Measurements from ENCODE around the gene REG4. TPM values are rescaled to one million over a fixed set of nuclear protein-coding genes. Genes with fewer than 3 reads are reported as not detected.

REG4 gene
- total RNA-seq, 1 donor from 2014 or later, result not detected

DNA sequence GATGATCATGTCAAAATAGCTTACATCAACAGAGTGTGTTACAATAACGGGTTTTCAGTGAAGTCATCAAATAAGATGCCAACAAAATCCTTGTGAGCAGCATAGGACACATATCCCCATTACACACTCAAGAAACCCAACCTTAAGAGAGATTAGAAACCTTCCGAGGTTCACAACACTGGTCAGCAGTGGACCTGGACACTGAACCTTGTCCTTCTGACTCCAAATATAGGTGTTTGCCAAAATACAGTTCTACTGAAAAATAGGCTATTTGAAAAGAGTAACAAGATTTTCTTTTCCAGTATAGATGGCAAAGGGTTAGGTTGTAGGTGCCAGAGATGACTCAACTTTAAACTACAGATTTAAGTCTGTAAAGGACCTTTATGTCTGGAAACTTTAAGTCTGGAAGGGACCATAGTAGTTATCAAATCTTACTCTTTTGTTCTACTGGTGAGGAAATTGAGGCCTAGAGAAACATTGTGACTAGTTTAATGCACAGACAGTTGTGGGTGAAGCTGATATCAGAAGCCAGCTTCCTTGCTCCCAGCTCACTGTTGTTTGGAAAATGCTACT, 811 bp upstream of the REG4 start:
- intact Hi-C loops (cut with DNase I), result no loop called here
- TF ChIP-seq POLR2AphosphoS5 (IDR thresholded peaks at IDR 0.05; ENCODE audit: insufficient read depth in 1 of 2, low read depth in 1 of 2) (no peak), POLR2A (IDR thresholded peaks at IDR 0.05) (no peak)
- TF ChIP-seq, protein P1, sequence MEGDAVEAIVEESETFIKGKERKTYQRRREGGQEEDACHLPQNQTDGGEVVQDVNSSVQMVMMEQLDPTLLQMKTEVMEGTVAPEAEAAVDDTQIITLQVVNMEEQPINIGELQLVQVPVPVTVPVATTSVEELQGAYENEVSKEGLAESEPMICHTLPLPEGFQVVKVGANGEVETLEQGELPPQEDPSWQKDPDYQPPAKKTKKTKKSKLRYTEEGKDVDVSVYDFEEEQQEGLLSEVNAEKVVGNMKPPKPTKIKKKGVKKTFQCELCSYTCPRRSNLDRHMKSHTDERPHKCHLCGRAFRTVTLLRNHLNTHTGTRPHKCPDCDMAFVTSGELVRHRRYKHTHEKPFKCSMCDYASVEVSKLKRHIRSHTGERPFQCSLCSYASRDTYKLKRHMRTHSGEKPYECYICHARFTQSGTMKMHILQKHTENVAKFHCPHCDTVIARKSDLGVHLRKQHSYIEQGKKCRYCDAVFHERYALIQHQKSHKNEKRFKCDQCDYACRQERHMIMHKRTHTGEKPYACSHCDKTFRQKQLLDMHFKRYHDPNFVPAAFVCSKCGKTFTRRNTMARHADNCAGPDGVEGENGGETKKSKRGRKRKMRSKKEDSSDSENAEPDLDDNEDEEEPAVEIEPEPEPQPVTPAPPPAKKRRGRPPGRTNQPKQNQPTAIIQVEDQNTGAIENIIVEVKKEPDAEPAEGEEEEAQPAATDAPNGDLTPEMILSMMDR (IDR thresholded peaks at IDR 0.05), result no peak

DNA sequence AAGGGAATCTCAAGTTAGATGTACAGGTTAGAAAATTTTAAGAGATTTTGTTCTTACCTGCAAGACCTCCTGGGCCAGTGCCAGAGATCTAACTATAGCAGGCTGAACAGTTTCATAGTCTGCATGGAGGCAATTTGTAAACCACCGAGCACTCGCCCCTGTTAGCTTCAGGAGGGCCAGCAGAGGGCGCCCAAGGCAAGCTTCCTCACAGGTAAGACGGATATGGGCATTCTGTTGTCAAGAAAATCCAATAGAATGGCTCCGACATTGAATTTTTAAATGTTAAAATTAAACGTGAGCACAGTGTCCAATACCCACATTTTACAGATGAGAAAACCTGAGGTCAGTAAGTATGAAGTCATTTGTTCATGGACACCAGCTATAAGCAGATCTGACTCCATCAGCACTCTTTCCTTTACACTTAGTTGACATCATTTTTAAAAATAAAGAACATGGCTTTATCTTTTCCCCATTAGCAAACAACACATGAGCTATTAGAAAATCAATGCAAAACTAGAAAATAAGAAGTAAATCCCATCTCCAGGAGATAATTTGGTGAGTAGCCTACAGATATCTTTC, 2.2 kb downstream of the REG4 start:
- H3K4me3 ChIP-seq, result no peak overlapping the region
- no peak overlapping the region for H3K27ac ChIP-seq
- H3K9me3 ChIP-seq, result no peaks in the 10 kb centered on the region
- no peaks in the 10 kb centered on the region for H3K27me3 ChIP-seq
- DNase-seq (ENCODE audit: extremely low spot score in 2 of 2), result no peak
- H3K4me1 ChIP-seq, result no peaks in the 10 kb centered on the region
- TF ChIP-seq POLR2A (IDR thresholded peaks at IDR 0.05) (no peak), POLR2AphosphoS5 (IDR thresholded peaks at IDR 0.05; ENCODE audit: insufficient read depth in 1 of 2, low read depth in 1 of 2) (no peak)
- TF ChIP-seq, protein P1 (IDR thresholded peaks at IDR 0.05), result peak; percentile 63 to 72 (median 64)
- intact Hi-C loops (cut with DNase I), result no loop called here
- H3K36me3 ChIP-seq, result no peaks in the 10 kb centered on the region

More for the DNA sequence above, 811 bp upstream of the REG4 start:
- H3K27me3 ChIP-seq, result no peaks in the 10 kb centered on the region
- no peaks in the 10 kb centered on the region for H3K36me3 ChIP-seq
- H3K4me1 ChIP-seq, result no peaks in the 10 kb centered on the region
- DNase-seq (ENCODE audit: extremely low spot score in 2 of 2), result no peak
- H3K27ac ChIP-seq, result no peak overlapping the region
- H3K9me3 ChIP-seq, result no peaks in the 10 kb centered on the region
- H3K4me3 ChIP-seq, result no peak overlapping the region

DNA sequence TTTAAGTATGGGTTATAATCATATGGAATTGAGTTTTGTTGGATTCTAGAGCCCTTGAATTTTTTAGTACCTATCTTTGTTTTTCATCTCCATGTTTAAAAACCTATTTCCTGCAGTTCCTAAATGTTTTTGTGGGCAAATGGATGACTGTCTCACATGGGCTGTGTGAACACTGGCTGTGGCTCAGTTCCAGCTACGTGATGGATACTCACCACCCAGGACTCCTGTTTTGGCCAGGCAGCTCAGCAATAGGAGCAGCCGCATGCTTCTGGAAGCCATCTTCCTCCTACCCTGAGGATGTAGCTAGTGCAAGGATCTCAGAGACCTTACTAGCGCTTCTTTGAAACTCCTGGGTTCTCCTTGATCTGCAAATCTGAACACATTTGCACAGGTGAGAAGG, 2.8 kb downstream of the REG4 start:
- H3K9me3 ChIP-seq, result no peaks in the 10 kb centered on the region
- TF ChIP-seq, protein P1 (IDR thresholded peaks at IDR 0.05), result no peak
- no peak for TF ChIP-seq POLR2AphosphoS5 (IDR thresholded peaks at IDR 0.05; ENCODE audit: insufficient read depth in 1 of 2, low read depth in 1 of 2)
- TF ChIP-seq POLR2A (IDR thresholded peaks at IDR 0.05), result no peak
- H3K36me3 ChIP-seq, result no peaks in the 10 kb centered on the region
- no peak overlapping the region for H3K27ac ChIP-seq
- intact Hi-C loops (cut with DNase I), result no loop called here
- peak in 1 of 2 donors; percentile 25 for DNase-seq (ENCODE audit: extremely low spot score in 2 of 2)
- no peaks in the 10 kb centered on the region for H3K27me3 ChIP-seq
- H3K4me1 ChIP-seq, result no peaks in the 10 kb centered on the region
- no peak overlapping the region for H3K4me3 ChIP-seq

GRCh38 chr1:119806489-119806888, 4.8 kb downstream of the REG4 start:
- Histone ChIP-seq H3K27ac (no peak overlapping the region), H3K27me3 (no peaks in the 10 kb centered on the region), H3K4me1 (no peaks in the 10 kb centered on the region), H3K4me3 (no peak overlapping the region), H3K9me3 (no peaks in the 10 kb centered on the region), H3K36me3 (no peaks in the 10 kb centered on the region)
- intact Hi-C loops (cut with DNase I), result no loop called here
- TF ChIP-seq, protein P1 (IDR thresholded peaks at IDR 0.05), result no peak
- TF ChIP-seq POLR2AphosphoS5 (IDR thresholded peaks at IDR 0.05; ENCODE audit: insufficient read depth in 1 of 2, low read depth in 1 of 2), result no peak
- no peak for TF ChIP-seq POLR2A (IDR thresholded peaks at IDR 0.05)
- DNase-seq (ENCODE audit: extremely low spot score in 2 of 2), result peak in 1 of 2 donors; percentile 6

GRCh38 chr1:119805746-119806145, 5.5 kb downstream of the REG4 start:
- Histone ChIP-seq H3K9me3 (no peaks in the 10 kb centered on the region), H3K4me1 (no peaks in the 10 kb centered on the region), H3K36me3 (no peaks in the 10 kb centered on the region), H3K4me3 (no peak overlapping the region), H3K27me3 (no peaks in the 10 kb centered on the region), H3K27ac (no peak overlapping the region)
- peak in 1 of 2 donors; percentile 67 for DNase-seq (ENCODE audit: extremely low spot score in 2 of 2)
- intact Hi-C loops (cut with DNase I), result no loop called here
- TF ChIP-seq POLR2AphosphoS5 (IDR thresholded peaks at IDR 0.05; ENCODE audit: insufficient read depth in 1 of 2, low read depth in 1 of 2) (no peak), POLR2A (IDR thresholded peaks at IDR 0.05) (no peak)
- TF ChIP-seq, protein P1 (IDR thresholded peaks at IDR 0.05), result no peak

Measured in vagina (tissue), 2 donors.